ENCODE data around the gene PGBD1. TPM values are rescaled to one million over a fixed set of nuclear protein-coding genes. Genes with fewer than 3 reads are reported as not detected.
"Not testable (repeated sequence)": the region's sequence is repeated elsewhere in the genome, so short reads cannot be mapped to it uniquely, and the experiment has no call there.

PGBD1 gene
- total RNA-seq, 1 donor from 2014 or later, result 2.4 TPM

DNA sequence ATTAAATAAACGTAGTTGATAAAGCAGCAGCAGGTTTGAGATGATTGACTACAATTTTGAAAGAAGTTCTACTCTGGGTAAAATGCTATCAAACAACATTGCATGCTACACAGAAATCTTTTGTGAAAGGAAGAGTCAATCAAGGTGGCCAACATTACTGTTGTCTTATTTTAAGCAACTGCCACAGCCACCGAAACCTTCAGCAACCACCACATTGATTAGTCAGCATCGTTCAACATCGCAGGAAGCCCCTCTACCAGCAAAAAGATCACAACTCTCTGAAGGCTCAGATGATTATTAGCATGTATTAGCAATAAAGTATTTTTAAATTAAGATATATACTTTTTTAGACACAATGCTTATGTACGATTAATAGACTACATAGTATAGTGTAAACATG is 14.0 kb downstream of the PGBD1 start:
- no peak for DNase-seq
- TF ChIP-seq, protein P1, sequence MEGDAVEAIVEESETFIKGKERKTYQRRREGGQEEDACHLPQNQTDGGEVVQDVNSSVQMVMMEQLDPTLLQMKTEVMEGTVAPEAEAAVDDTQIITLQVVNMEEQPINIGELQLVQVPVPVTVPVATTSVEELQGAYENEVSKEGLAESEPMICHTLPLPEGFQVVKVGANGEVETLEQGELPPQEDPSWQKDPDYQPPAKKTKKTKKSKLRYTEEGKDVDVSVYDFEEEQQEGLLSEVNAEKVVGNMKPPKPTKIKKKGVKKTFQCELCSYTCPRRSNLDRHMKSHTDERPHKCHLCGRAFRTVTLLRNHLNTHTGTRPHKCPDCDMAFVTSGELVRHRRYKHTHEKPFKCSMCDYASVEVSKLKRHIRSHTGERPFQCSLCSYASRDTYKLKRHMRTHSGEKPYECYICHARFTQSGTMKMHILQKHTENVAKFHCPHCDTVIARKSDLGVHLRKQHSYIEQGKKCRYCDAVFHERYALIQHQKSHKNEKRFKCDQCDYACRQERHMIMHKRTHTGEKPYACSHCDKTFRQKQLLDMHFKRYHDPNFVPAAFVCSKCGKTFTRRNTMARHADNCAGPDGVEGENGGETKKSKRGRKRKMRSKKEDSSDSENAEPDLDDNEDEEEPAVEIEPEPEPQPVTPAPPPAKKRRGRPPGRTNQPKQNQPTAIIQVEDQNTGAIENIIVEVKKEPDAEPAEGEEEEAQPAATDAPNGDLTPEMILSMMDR (IDR thresholded peaks at IDR 0.05; ENCODE audit: borderline replicate concordance), result no peak
- Histone ChIP-seq H3K9me3 (replicated peaks) (no peaks in the 10 kb centered on the region), H3K36me3 (peaks cover 22% of the 10 kb centered on the region), H3K27me3 (ENCODE audit: low read depth) (no peaks in the 10 kb centered on the region), H3K27ac (replicated peaks) (no peak overlapping the region), H3K4me1 (no peaks in the 10 kb centered on the region), H3K4me3 (no peak overlapping the region)
- intact Hi-C loops (cut with micrococcal nuclease), result no loop called here

DNA sequence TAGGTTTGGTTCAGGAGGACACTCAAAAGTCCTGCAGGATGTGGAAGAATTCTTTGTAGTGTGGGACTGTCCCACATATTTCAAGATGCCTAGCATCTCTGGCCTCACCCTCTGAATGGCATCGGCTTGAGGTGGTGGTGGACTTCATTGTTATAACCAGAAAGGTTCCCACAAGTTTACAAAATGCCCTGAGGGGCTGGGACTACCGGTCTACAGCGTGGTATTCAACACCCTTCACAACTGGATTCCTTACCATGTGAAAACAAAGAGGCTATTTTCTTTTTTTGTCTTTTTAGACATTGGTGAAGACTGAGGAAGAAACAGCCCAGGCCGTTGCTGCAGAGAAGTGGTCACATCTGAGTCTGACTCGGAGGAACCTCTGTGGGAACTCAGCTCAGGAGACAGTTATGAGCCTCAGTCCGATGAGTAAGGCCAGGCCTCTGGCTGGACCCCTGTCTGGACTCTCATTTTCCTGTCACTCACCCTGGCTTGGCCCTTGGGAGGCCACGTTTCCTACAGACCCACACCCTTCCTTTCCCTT is 15.2 kb downstream of the PGBD1 start:
- intact Hi-C loops (cut with micrococcal nuclease), result no loop called here
- no peak overlapping the region for H3K27ac ChIP-seq (replicated peaks)
- H3K9me3 ChIP-seq (replicated peaks), result no peaks in the 10 kb centered on the region
- no peaks in the 10 kb centered on the region for H3K4me1 ChIP-seq
- TF ChIP-seq, protein P1 (IDR thresholded peaks at IDR 0.05; ENCODE audit: borderline replicate concordance), result no peak
- no peak for DNase-seq
- H3K4me3 ChIP-seq, result no peak overlapping the region
- H3K27me3 ChIP-seq (ENCODE audit: low read depth), result no peaks in the 10 kb centered on the region
- H3K36me3 ChIP-seq, result peaks cover 32% of the 10 kb centered on the region

DNA sequence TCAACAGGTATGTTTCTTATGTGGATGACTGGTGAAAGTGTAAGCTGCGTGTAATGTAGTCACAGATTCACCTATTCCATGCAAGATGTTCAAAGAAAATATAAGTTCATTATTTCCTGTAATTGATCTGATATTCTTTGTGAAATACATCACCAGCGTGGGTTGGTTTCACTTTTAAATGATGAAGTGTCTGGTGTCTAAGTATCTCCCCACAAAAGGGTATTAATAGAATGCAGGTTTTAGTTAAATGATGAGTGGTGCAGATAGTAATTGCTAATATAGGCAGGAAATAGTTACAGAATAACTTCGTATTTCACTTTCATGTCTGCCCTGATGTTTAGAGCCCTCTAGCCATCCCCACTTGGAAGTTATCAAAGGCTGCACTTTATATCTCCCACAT is 22.2 kb downstream of the PGBD1 start:
- Histone ChIP-seq H3K4me3 (no peak overlapping the region), H3K27me3 (ENCODE audit: low read depth) (no peaks in the 10 kb centered on the region), H3K9me3 (replicated peaks) (peaks cover 27% of the 10 kb centered on the region), H3K27ac (replicated peaks) (no peak overlapping the region), H3K36me3 (peaks cover 20% of the 10 kb centered on the region), H3K4me1 (no peaks in the 10 kb centered on the region)
- TF ChIP-seq, protein P1 (IDR thresholded peaks at IDR 0.05; ENCODE audit: borderline replicate concordance), result no peak
- intact Hi-C loops (cut with micrococcal nuclease), result no loop called here
- DNase-seq, result no peak

DNA sequence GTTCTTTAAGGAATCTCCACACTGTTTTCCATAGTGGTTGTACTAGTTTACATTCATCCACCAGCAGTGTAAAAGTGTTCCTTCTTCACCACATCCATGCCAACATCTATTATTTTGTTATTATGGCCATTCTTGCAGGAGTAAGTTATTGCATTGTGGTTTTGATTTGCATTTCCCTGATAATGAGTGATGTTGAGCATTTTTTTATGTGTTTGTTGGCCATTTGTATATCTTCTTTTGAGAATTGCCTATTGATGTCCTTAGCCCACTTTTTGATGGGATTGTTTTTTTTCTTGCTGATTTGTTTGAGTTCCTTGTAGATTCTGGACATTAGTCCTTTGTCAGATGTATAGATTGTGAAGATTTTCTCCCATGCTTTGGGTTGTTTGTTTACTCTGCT is 25.0 kb downstream of the PGBD1 start:
- H3K4me3 ChIP-seq; H3K27me3 ChIP-seq (ENCODE audit: low read depth); intact Hi-C loops (cut with micrococcal nuclease); H3K27ac ChIP-seq (replicated peaks); DNase-seq; H3K36me3 ChIP-seq; H3K4me1 ChIP-seq: not testable (repeated sequence)
- peaks cover 30% of the 10 kb centered on the region for H3K9me3 ChIP-seq (replicated peaks)

DNA sequence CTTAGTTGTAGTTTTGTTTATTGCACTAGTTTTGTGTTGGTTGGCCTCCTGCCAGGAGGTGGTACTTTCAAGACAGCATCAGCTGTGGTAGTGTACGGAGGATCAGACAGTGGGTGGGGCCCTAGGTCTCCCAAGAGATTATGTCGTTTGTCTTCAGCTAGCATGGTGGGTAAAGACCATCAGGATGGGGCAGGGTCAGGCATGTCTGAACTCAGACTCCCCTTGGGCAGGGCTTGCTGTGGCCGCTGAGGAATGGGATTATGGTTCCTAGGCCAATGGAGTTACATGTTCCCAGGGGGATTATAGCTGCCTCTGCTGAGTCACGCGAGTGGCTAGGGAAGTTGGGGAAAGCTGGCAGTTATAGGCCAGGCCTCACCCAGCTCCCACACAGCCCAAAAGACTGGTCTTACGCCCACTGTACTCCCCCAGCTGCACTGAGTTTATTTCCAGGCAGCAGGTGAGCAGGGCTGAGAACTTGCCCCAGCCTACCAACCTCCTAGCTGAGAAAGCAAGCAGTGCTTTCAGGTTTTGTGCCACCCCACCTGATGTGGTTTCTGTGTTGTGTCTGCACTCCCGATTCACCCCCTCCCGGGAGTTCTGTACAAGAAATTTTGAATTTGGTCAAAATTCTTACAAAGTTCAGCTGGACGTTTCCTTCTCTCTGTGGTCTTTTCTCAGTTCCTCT is 29.9 kb downstream of the PGBD1 start:
- no peak for DNase-seq
- Histone ChIP-seq H3K27ac (replicated peaks) (no peak overlapping the region), H3K9me3 (replicated peaks) (peaks cover 25% of the 10 kb centered on the region), H3K36me3 (peaks cover 5% of the 10 kb centered on the region), H3K27me3 (ENCODE audit: low read depth) (no peaks in the 10 kb centered on the region), H3K4me1 (no peaks in the 10 kb centered on the region), H3K4me3 (no peak overlapping the region)
- TF ChIP-seq, protein P1 (IDR thresholded peaks at IDR 0.05; ENCODE audit: borderline replicate concordance), result no peak
- intact Hi-C loops (cut with micrococcal nuclease), result no loop called here

DNA sequence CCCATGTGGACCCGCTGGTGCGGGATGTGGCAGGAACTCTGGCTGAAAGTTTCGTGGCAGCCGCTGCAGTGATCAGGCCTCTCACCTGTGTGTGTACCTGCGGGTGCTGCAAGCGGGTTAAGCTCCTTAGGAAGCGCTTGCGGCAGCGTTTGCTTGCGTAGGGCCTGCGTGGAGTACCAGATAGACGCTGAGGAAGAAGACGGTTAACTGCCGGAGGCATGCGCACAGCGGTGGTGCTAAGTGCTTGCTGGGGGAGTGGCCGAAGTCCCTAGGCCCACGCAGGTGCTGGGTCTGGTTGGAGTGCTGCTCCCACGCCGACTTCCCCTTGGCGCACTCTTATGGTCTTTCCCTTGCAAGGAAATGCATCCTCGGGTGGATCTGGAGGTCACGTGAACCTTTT is 31.6 kb downstream of the PGBD1 start:
- Histone ChIP-seq H3K27me3 (ENCODE audit: low read depth) (no peaks in the 10 kb centered on the region), H3K4me3 (no peak overlapping the region), H3K4me1 (no peaks in the 10 kb centered on the region), H3K27ac (replicated peaks) (no peak overlapping the region), H3K36me3 (peaks cover 5% of the 10 kb centered on the region), H3K9me3 (replicated peaks) (peaks cover 9% of the 10 kb centered on the region)
- DNase-seq, result no peak
- intact Hi-C loops (cut with micrococcal nuclease), result no loop called here
- TF ChIP-seq, protein P1 (IDR thresholded peaks at IDR 0.05; ENCODE audit: borderline replicate concordance), result no peak

Data from left ventricle myocardium inferior (tissue), 1 donor.